Measurements from ENCODE around the gene TRIM54. TPM values are rescaled to one million over a fixed set of nuclear protein-coding genes. Genes with fewer than 3 reads are reported as not detected.

TRIM54 gene
- total RNA-seq, 1 experiment from 2014 or later: 3.3 TPM

DNA sequence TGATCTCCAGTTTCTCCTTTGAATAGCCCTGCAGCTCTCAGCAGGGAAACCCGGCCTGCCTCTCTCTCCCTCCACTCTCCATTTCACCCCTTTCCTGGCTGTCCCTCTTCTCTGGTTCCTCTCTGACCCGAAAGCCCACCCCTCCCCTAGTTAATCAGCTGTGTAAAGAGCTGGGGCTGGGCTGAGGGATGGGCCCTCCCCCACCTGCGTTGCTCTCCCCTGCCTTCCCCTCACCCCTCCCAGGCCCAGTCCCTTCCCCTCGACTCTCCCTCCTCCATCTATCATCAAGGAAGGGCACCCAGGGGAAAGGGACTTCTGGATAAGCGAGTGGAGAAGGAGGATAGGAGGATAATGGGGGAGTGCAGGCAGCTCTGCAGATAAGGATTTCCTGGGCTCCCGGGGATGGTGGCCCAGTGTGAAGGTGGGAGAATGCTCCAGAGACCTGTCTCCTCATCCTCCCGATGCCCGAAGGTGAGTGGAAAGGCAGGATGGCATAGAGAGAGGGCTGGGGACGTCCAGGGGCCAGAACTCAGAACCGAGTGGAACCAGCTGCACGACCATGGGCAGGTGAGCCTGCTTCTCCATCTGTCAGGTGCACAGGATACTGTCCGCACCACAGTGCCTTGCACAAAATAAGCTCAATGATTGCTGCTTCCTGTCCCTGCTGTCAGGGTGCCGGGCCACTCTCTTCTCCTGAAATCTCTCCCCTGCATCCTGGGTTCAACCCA lies 31.4 kb upstream of the TRIM54 start:
- H3K36me3 Mint-ChIP-seq: no peaks in the 10 kb centered on the region
- ATAC-seq: peak; percentile 27
- ChIA-PET CTCF (interaction anchor here (0.7 to 5.5 kb wide), 18 partner anchors 8 to 226 kb away, joined by 3 to 106 read pairs (median 6); partner anchors contain the start of genes EIF2B4, SLC30A3, TRIM54 and UCN), POLR2A (interaction anchor here (0.5 to 1.2 kb wide), 3 partner anchors 25 to 502 kb away, joined by 3 to 6 read pairs (median 3); no protein-coding TSS in a partner anchor)
- peaks cover 18% of the 10 kb centered on the region for H3K4me1 Mint-ChIP-seq
- TF ChIP-seq, protein P1, sequence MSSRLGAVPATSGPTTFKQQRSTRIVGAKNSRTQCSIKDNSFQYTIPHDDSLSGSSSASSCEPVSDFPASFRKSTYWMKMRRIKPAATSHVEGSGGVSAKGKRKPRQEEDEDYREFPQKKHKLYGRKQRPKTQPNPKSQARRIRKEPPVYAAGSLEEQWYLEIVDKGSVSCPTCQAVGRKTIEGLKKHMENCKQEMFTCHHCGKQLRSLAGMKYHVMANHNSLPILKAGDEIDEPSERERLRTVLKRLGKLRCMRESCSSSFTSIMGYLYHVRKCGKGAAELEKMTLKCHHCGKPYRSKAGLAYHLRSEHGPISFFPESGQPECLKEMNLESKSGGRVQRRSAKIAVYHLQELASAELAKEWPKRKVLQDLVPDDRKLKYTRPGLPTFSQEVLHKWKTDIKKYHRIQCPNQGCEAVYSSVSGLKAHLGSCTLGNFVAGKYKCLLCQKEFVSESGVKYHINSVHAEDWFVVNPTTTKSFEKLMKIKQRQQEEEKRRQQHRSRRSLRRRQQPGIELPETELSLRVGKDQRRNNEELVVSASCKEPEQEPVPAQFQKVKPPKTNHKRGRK (CRISPR knock-in tag; IDR thresholded peaks at IDR 0.05; ENCODE audit: borderline replicate concordance): no peak
- no peak for TF ChIP-seq CBFB (CRISPR knock-in tag; IDR thresholded peaks at IDR 0.05; ENCODE audit: low read depth)
- TF ChIP-seq ETV6 (CRISPR knock-in tag; IDR thresholded peaks at IDR 0.05): no peak
- TF ChIP-seq, protein P2, sequence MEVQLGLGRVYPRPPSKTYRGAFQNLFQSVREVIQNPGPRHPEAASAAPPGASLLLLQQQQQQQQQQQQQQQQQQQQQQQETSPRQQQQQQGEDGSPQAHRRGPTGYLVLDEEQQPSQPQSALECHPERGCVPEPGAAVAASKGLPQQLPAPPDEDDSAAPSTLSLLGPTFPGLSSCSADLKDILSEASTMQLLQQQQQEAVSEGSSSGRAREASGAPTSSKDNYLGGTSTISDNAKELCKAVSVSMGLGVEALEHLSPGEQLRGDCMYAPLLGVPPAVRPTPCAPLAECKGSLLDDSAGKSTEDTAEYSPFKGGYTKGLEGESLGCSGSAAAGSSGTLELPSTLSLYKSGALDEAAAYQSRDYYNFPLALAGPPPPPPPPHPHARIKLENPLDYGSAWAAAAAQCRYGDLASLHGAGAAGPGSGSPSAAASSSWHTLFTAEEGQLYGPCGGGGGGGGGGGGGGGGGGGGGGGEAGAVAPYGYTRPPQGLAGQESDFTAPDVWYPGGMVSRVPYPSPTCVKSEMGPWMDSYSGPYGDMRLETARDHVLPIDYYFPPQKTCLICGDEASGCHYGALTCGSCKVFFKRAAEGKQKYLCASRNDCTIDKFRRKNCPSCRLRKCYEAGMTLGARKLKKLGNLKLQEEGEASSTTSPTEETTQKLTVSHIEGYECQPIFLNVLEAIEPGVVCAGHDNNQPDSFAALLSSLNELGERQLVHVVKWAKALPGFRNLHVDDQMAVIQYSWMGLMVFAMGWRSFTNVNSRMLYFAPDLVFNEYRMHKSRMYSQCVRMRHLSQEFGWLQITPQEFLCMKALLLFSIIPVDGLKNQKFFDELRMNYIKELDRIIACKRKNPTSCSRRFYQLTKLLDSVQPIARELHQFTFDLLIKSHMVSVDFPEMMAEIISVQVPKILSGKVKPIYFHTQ (CRISPR knock-in tag; IDR thresholded peaks at IDR 0.05): no peak
- TF ChIP-seq, protein P3, sequence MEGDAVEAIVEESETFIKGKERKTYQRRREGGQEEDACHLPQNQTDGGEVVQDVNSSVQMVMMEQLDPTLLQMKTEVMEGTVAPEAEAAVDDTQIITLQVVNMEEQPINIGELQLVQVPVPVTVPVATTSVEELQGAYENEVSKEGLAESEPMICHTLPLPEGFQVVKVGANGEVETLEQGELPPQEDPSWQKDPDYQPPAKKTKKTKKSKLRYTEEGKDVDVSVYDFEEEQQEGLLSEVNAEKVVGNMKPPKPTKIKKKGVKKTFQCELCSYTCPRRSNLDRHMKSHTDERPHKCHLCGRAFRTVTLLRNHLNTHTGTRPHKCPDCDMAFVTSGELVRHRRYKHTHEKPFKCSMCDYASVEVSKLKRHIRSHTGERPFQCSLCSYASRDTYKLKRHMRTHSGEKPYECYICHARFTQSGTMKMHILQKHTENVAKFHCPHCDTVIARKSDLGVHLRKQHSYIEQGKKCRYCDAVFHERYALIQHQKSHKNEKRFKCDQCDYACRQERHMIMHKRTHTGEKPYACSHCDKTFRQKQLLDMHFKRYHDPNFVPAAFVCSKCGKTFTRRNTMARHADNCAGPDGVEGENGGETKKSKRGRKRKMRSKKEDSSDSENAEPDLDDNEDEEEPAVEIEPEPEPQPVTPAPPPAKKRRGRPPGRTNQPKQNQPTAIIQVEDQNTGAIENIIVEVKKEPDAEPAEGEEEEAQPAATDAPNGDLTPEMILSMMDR (IDR thresholded peaks at IDR 0.05): 0 out of 2 replicates have a peak, but pooled peaks have one; percentile 13
- no peak for DNase-seq (ENCODE audit: low spot score)
- peaks cover 7% of the 10 kb centered on the region for H3K27me3 Mint-ChIP-seq (ENCODE audit: low read depth)
- no peaks in the 10 kb centered on the region for H3K9me3 Mint-ChIP-seq
- no peak overlapping the region for H3K27ac Mint-ChIP-seq
- peak overlapping the region; percentile 63 for H3K4me3 Mint-ChIP-seq

DNA sequence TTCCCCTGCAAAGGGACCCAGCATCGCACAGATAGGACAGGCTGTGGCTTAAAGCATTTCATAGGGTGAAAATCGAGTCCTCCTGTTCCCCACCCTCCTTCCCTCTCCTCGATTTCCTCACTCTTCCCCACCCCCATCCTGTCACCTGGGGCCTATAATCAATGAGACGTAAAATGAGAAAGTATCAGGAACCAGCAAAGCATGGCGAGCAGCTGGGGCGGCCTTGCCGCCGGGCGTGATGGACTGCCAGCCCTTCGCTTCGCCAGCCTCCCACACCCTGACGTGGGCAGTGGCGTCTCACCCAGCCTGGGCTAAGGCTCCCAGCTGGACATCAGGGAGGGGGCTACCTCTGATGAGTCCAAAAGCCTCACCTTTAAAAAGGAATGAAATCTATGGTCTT lies 30.5 kb upstream of the TRIM54 start:
- Mint-ChIP-seq H3K4me1 (peaks cover 18% of the 10 kb centered on the region), H3K36me3 (no peaks in the 10 kb centered on the region), H3K9me3 (no peaks in the 10 kb centered on the region), H3K27me3 (ENCODE audit: low read depth) (peaks cover 7% of the 10 kb centered on the region), H3K4me3 (no peak overlapping the region), H3K27ac (no peak overlapping the region)
- ChIA-PET POLR2A (no interaction called here), CTCF (interaction anchor here (0.5 to 5.5 kb wide), 12 partner anchors 12 to 118 kb away, joined by 3 to 106 read pairs (median 8); partner anchors contain the start of genes EIF2B4, SLC30A3 and TRIM54)
- ATAC-seq (no peak), DNase-seq (ENCODE audit: low spot score) (no peak)
- TF ChIP-seq CBFB (CRISPR knock-in tag; IDR thresholded peaks at IDR 0.05; ENCODE audit: low read depth) (no peak), ZNF219 (CRISPR knock-in tag; IDR thresholded peaks at IDR 0.05; ENCODE audit: borderline replicate concordance) (no peak), ZNF121 (CRISPR knock-in tag; IDR thresholded peaks at IDR 0.05) (no peak), CREB1 (CRISPR knock-in tag; IDR thresholded peaks at IDR 0.05) (no peak), SP1 (CRISPR knock-in tag; conservative IDR thresholded peaks at IDR 0.05) (no peak)
- TF ChIP-seq, protein P4, sequence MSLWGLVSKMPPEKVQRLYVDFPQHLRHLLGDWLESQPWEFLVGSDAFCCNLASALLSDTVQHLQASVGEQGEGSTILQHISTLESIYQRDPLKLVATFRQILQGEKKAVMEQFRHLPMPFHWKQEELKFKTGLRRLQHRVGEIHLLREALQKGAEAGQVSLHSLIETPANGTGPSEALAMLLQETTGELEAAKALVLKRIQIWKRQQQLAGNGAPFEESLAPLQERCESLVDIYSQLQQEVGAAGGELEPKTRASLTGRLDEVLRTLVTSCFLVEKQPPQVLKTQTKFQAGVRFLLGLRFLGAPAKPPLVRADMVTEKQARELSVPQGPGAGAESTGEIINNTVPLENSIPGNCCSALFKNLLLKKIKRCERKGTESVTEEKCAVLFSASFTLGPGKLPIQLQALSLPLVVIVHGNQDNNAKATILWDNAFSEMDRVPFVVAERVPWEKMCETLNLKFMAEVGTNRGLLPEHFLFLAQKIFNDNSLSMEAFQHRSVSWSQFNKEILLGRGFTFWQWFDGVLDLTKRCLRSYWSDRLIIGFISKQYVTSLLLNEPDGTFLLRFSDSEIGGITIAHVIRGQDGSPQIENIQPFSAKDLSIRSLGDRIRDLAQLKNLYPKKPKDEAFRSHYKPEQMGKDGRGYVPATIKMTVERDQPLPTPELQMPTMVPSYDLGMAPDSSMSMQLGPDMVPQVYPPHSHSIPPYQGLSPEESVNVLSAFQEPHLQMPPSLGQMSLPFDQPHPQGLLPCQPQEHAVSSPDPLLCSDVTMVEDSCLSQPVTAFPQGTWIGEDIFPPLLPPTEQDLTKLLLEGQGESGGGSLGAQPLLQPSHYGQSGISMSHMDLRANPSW (CRISPR knock-in tag; conservative IDR thresholded peaks at IDR 0.05; ENCODE audit: low read depth): no peak
- TF ChIP-seq, protein P5, sequence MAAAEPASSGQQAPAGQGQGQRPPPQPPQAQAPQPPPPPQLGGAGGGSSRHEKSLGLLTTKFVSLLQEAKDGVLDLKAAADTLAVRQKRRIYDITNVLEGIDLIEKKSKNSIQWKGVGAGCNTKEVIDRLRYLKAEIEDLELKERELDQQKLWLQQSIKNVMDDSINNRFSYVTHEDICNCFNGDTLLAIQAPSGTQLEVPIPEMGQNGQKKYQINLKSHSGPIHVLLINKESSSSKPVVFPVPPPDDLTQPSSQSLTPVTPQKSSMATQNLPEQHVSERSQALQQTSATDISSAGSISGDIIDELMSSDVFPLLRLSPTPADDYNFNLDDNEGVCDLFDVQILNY (CRISPR knock-in tag; IDR thresholded peaks at IDR 0.05): no peak
- TF ChIP-seq, protein P6, sequence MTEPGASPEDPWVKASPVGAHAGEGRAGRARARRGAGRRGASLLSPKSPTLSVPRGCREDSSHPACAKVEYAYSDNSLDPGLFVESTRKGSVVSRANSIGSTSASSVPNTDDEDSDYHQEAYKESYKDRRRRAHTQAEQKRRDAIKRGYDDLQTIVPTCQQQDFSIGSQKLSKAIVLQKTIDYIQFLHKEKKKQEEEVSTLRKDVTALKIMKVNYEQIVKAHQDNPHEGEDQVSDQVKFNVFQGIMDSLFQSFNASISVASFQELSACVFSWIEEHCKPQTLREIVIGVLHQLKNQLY (CRISPR knock-in tag; IDR thresholded peaks at IDR 0.05): no peak
- TF ChIP-seq, protein P7, sequence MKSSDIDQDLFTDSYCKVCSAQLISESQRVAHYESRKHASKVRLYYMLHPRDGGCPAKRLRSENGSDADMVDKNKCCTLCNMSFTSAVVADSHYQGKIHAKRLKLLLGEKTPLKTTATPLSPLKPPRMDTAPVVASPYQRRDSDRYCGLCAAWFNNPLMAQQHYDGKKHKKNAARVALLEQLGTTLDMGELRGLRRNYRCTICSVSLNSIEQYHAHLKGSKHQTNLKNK (CRISPR knock-in tag; IDR thresholded peaks at IDR 0.05): no peak
- TF ChIP-seq, protein P8, sequence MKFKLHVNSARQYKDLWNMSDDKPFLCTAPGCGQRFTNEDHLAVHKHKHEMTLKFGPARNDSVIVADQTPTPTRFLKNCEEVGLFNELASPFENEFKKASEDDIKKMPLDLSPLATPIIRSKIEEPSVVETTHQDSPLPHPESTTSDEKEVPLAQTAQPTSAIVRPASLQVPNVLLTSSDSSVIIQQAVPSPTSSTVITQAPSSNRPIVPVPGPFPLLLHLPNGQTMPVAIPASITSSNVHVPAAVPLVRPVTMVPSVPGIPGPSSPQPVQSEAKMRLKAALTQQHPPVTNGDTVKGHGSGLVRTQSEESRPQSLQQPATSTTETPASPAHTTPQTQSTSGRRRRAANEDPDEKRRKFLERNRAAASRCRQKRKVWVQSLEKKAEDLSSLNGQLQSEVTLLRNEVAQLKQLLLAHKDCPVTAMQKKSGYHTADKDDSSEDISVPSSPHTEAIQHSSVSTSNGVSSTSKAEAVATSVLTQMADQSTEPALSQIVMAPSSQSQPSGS (CRISPR knock-in tag; IDR thresholded peaks at IDR 0.05; ENCODE audit: borderline replicate concordance, low read depth): no peak
- TF ChIP-seq, protein P9, sequence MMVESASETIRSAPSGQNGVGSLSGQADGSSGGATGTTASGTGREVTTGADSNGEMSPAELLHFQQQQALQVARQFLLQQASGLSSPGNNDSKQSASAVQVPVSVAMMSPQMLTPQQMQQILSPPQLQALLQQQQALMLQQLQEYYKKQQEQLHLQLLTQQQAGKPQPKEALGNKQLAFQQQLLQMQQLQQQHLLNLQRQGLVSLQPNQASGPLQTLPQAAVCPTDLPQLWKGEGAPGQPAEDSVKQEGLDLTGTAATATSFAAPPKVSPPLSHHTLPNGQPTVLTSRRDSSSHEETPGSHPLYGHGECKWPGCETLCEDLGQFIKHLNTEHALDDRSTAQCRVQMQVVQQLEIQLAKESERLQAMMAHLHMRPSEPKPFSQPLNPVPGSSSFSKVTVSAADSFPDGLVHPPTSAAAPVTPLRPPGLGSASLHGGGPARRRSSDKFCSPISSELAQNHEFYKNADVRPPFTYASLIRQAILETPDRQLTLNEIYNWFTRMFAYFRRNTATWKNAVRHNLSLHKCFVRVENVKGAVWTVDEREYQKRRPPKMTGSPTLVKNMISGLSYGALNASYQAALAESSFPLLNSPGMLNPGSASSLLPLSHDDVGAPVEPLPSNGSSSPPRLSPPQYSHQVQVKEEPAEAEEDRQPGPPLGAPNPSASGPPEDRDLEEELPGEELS (CRISPR knock-in tag; IDR thresholded peaks at IDR 0.05): no peak
